ENCODE results near the gene SLC4A5. TPM values are rescaled to one million over a fixed set of nuclear protein-coding genes. Genes with fewer than 3 reads are reported as not detected.
A peak's percentile ranks its signal among the peaks of the same experiment; 100 is the strongest.

SLC4A5 gene
- total and polyA plus RNA-seq, 11 donors = 0.36 to 4.1 (median 1.6) TPM

GRCh38 chr2:74378007-74378406, 34.8 kb upstream of the SLC4A5 start:
- intact Hi-C loops (cut with DNase I) = no loop called here

DNA sequence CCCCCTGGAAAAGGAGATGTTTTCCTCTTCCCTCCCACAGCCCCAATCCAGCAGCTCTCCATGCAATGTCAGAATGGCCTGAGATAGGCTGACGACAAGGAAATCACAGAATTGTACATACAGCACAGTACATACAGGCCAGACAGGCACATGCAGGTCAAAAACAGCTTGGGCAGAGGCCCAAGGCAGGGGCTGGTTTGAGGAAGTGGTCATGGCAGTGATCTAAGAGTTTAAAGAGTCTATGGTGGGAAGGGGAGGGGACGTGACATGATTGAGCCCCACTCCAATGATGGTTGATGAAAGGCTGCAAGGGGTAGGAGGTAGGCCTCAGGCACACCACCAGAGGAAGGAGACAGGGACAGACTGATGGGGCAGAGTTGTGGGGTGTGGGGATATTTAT, 32.6 kb upstream of the SLC4A5 start:
- peaks cover 2 to 52% (median 30%) of the 10 kb centered on the region in 9 donors for H3K36me3 ChIP-seq
- peaks cover 4 to 69% (median 52%) of the 10 kb centered on the region in 12 donors for H3K4me1 ChIP-seq
- no peak overlapping the region for H3K27ac ChIP-seq
- DNase-seq = no peak
- intact Hi-C loops (cut with DNase I) = no loop called here
- no peak for TF ChIP-seq POLR2A (IDR thresholded peaks at IDR 0.05)
- TF ChIP-seq, protein P1, sequence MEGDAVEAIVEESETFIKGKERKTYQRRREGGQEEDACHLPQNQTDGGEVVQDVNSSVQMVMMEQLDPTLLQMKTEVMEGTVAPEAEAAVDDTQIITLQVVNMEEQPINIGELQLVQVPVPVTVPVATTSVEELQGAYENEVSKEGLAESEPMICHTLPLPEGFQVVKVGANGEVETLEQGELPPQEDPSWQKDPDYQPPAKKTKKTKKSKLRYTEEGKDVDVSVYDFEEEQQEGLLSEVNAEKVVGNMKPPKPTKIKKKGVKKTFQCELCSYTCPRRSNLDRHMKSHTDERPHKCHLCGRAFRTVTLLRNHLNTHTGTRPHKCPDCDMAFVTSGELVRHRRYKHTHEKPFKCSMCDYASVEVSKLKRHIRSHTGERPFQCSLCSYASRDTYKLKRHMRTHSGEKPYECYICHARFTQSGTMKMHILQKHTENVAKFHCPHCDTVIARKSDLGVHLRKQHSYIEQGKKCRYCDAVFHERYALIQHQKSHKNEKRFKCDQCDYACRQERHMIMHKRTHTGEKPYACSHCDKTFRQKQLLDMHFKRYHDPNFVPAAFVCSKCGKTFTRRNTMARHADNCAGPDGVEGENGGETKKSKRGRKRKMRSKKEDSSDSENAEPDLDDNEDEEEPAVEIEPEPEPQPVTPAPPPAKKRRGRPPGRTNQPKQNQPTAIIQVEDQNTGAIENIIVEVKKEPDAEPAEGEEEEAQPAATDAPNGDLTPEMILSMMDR (IDR thresholded peaks at IDR 0.05) = no peak
- no peak for ATAC-seq
- 86 to 93% (median 89%) methylated on average over 2 of the region's 2 CpGs for WGBS, 4 donors
- no peak overlapping the region for H3K4me3 ChIP-seq
- no peaks in the 10 kb centered on the region for H3K9me3 ChIP-seq
- no peaks in the 10 kb centered on the region for H3K27me3 ChIP-seq

More at GRCh38 chr2:74378007-74378406, 34.8 kb upstream of the SLC4A5 start:
- no peak for TF ChIP-seq POLR2A (IDR thresholded peaks at IDR 0.05)
- TF ChIP-seq, protein P1 (IDR thresholded peaks at IDR 0.05) = no peak
- Histone ChIP-seq H3K4me3 (no peak overlapping the region), H3K36me3 (peaks cover 0 to 31% (median 22%) of the 10 kb centered on the region in 9 donors), H3K9me3 (no peaks in the 10 kb centered on the region), H3K4me1 (peaks cover 0 to 75% (median 56%) of the 10 kb centered on the region in 12 donors), H3K27ac (no peak overlapping the region), H3K27me3 (no peaks in the 10 kb centered on the region)
- 91 to 94% (median 94%) methylated on average over 10 of the region's 10 CpGs for WGBS, 4 donors
- DNase-seq (no peak), ATAC-seq (no peak)

DNA sequence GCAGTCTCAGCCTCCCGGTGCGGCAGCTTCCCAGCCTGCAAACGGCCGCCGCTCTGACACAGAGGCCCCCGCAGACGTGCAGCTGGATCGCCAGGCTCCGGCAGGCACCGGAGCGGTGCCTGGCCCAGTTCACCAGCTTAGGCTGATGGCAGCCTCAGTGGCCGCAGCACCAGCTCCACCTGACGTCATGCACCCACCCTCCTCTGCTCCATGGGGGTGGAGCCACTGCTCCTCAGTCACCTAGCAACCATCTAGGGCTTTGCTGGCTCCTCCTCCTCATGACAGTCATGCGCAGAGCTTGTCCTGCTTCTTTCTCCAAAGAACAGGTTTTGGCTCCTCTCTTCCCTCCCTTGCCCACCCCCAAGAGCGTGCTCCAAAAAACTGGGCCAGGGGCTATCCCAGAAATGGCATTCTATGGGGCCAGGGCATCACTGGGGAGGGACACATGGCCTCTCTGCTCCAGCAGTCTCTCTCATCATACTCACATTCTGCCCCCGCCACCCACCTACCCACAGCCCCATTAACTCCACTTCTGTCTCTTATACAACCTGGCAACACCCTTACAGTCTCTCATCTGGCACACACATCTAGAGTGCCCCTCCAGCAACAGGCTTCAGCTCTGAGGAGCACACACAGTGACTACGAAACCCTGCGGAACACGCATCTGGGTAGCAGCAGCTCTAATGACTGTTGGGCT, 31.4 kb upstream of the SLC4A5 start:
- H3K9me3 ChIP-seq = no peaks in the 10 kb centered on the region
- intact Hi-C loops (cut with DNase I) = no loop called here
- peak overlapping the region in 11 of 12 donors; percentile 14 to 56 (median 46) for H3K4me3 ChIP-seq
- TF ChIP-seq, protein P1 (IDR thresholded peaks at IDR 0.05) = no peak
- TF ChIP-seq POLR2A (IDR thresholded peaks at IDR 0.05) = no peak
- DNase-seq (peak; percentile 76 to 86 (median 81)), ATAC-seq (peak; percentile 92 to 96 (median 94))
- 52 to 56% (median 55%) methylated on average over 19 of the region's 19 CpGs for WGBS, 4 donors
- H3K27ac ChIP-seq = peak overlapping the region in 9 of 12 donors; percentile 12 to 74 (median 48)
- no peaks in the 10 kb centered on the region for H3K27me3 ChIP-seq
- peaks cover 4 to 57% (median 40%) of the 10 kb centered on the region in 12 donors for H3K4me1 ChIP-seq
- H3K36me3 ChIP-seq = peaks cover 2 to 63% (median 42%) of the 10 kb centered on the region in 9 donors

DNA sequence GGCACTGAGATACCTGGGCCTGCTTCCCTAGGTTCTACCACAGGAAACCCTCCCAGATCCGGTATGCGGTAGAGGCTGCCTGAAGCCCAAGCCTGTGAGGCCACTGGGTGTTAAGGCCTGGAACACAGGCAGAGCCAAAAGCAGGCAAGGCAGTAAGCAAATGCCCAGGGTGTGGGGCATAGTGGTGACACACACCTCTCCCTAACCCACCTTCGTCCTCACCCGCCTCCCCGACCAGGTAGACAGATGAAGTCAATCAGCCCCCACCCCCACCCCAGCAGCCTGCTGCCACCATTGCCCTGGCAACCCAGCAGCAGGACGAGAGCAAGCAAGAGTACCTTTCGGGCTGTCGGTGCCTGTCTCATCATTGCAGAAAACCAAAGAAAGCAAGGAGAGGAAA, 30.8 kb upstream of the SLC4A5 start:
- TF ChIP-seq POLR2A (IDR thresholded peaks at IDR 0.05) = no peak
- TF ChIP-seq, protein P1 (IDR thresholded peaks at IDR 0.05) = no peak
- ATAC-seq (peak in 2 of 4 donors; percentile 3 to 16), DNase-seq (no peak)
- WGBS, 4 donors = 53 to 77% (median 71%) methylated on average over 4 to 8 of the region's 8 CpGs
- Histone ChIP-seq H3K4me3 (peak overlapping the region in 11 of 12 donors; percentile 14 to 56 (median 46)), H3K4me1 (peaks cover 4 to 50% (median 34%) of the 10 kb centered on the region in 12 donors), H3K36me3 (peaks cover 5 to 70% (median 49%) of the 10 kb centered on the region in 9 donors), H3K27me3 (no peaks in the 10 kb centered on the region), H3K27ac (peak overlapping the region in 10 of 12 donors; percentile 12 to 74 (median 38)), H3K9me3 (no peaks in the 10 kb centered on the region)
- intact Hi-C loops (cut with DNase I) = no loop called here

Measured in heart left ventricle (tissue), 16 donors.